HG03025 (cell line): ENCODE data around the gene TLR5.

Experiments
- ATAC-seq: cut with Tn5 transposase; IDR thresholded peaks from one replicate; pipeline ENCODE4 v1.9.1; 2021; ENCODE audit warnings: mild to moderate bottlenecking, moderate library complexity; ENCODE audit not compliant: unreplicated experiment, low FRiP score

The TLR5 gene

GRCh38 chr1:223076362-223076761 lies 66.7 kb downstream of the TLR5 start:
- no peak for ATAC-seq

- no peak for ATAC-seq
These were observed 67.2 kb downstream of the TLR5 start for GRCh38 chr1:223075834-223076233.

- ATAC-seq, result no peak
These were observed 68.4 kb downstream of the TLR5 start for GRCh38 chr1:223074445-223075300.

- ATAC-seq, result no peak
These were observed 74.0 kb downstream of the TLR5 start for GRCh38 chr1:223068900-223069665.

- ATAC-seq, result no peak
These were observed 75.1 kb downstream of the TLR5 start for GRCh38 chr1:223067914-223068313.

- no peak for ATAC-seq
These were observed 76.6 kb downstream of the TLR5 start for GRCh38 chr1:223066415-223066814.

GRCh38 chr1:223062177-223062576 lies 80.9 kb downstream of the TLR5 start:
- ATAC-seq, result no peak

- no peak for ATAC-seq
These were observed 83.5 kb downstream of the TLR5 start for GRCh38 chr1:223059526-223059925.
